H9 (cell line): ENCODE results near the gene RCAN3. TPM values are rescaled to one million over a fixed set of nuclear protein-coding genes. Genes with fewer than 3 reads are reported as not detected.
A peak's percentile ranks its signal among the peaks of the same experiment; 100 is the strongest.

Source experiments
- DNase-seq: peaks from one replicate; pipeline ENCODE4 v3.0.0-alpha.2; 2017
- H2AFZ ChIP-seq: one replicate; pipeline ENCODE4 v1.6.1; 2013; ENCODE audit warnings: mild to moderate bottlenecking, low read length, control low read depth, moderate library complexity
- H2AK5ac ChIP-seq: 2 replicates; pipeline ENCODE4 v1.6.1; 2013; ENCODE audit warnings: low read length, control low read depth, mixed read lengths; ENCODE audit not compliant: insufficient read length
- H2BK120ac ChIP-seq: one replicate; pipeline ENCODE4 v1.6.1; 2013; ENCODE audit warnings: low read depth, mild to moderate bottlenecking, low read length, control low read depth, inconsistent platforms; ENCODE audit not compliant: poor library complexity, severe bottlenecking
- H2BK12ac ChIP-seq: 2 replicates; pipeline ENCODE4 v1.6.1; 2013; ENCODE audit warnings: low read length, control low read depth, mixed read lengths, low read depth; ENCODE audit not compliant: insufficient read length
- H2BK15ac ChIP-seq: 2 replicates; pipeline ENCODE4 v1.6.1; 2013; ENCODE audit warnings: low read depth, low read length, control low read depth
- H2BK20ac ChIP-seq: one replicate; pipeline ENCODE4 v1.6.1; 2013; ENCODE audit warnings: low read depth, mild to moderate bottlenecking, low read length, control low read depth, inconsistent platforms; ENCODE audit not compliant: poor library complexity, severe bottlenecking
- H2BK5ac ChIP-seq: 2 replicates; pipeline ENCODE4 v1.6.1; 2013; ENCODE audit warnings: low read length, control low read depth, mixed read lengths; ENCODE audit not compliant: insufficient read length
- H3K14ac ChIP-seq: 2 replicates; pipeline ENCODE4 v1.6.1; 2013; ENCODE audit warnings: low read length, control low read depth; ENCODE audit not compliant: insufficient read depth
- H3K18ac ChIP-seq: 2 replicates; pipeline ENCODE4 v1.6.1; 2013; ENCODE audit warnings: low read depth, mild to moderate bottlenecking, mixed read lengths, low read length, control low read depth; ENCODE audit not compliant: insufficient read length
- H3K23ac ChIP-seq: 2 replicates; pipeline ENCODE4 v1.6.1; 2013; ENCODE audit warnings: low read length, control low read depth, mixed read lengths, low read depth; ENCODE audit not compliant: insufficient read length
- H3K23me2 ChIP-seq: 2 replicates; pipeline ENCODE4 v1.6.1; 2013; ENCODE audit warnings: low read depth, mild to moderate bottlenecking, mixed read lengths, low read length, control low read depth; ENCODE audit not compliant: insufficient read length, poor library complexity, severe bottlenecking
- H3K27ac ChIP-seq: 2 replicates; pipeline ENCODE4 v1.5.1; 2013; ENCODE audit warnings: low read length, control low read depth, mixed read lengths, low read depth; ENCODE audit not compliant: insufficient read length
- H3K27me3 ChIP-seq: 2 replicates; pipeline ENCODE4 v1.6.1; 2013; ENCODE audit warnings: low read length, control low read depth, inconsistent platforms; ENCODE audit not compliant: insufficient read depth
- H3K4ac ChIP-seq: 2 replicates; pipeline ENCODE4 v1.6.1; 2013; ENCODE audit warnings: low read depth, mild to moderate bottlenecking, control low read depth, inconsistent platforms, low read length, moderate library complexity
- H3K4me1 ChIP-seq: 2 replicates; pipeline ENCODE4 v1.6.1; 2013; ENCODE audit warnings: low read length, control low read depth, inconsistent platforms; ENCODE audit not compliant: insufficient read depth
- H3K4me2 ChIP-seq: 2 replicates; pipeline ENCODE4 v1.6.1; 2013; ENCODE audit warnings: low read length, control low read depth, mixed read lengths; ENCODE audit not compliant: insufficient read length, insufficient read depth
- H3K56ac ChIP-seq: 2 replicates; pipeline ENCODE4 v1.6.1; 2013; ENCODE audit warnings: low read depth, mild to moderate bottlenecking, mixed read lengths, low read length, control low read depth; ENCODE audit not compliant: insufficient read length
- H3K79me1 ChIP-seq: 2 replicates; pipeline ENCODE4 v1.6.1; 2013; ENCODE audit warnings: low read depth, mild to moderate bottlenecking, moderate library complexity, low read length, control low read depth, inconsistent platforms; ENCODE audit not compliant: insufficient read depth, poor library complexity, severe bottlenecking
- H3K79me2 ChIP-seq: 2 replicates; pipeline ENCODE4 v1.6.1; 2013; ENCODE audit warnings: low read length, control low read depth, inconsistent platforms; ENCODE audit not compliant: insufficient read depth
- H3K9ac ChIP-seq: 2 replicates; pipeline ENCODE4 v1.6.1; 2013; ENCODE audit warnings: low read length, control low read depth, mixed read lengths; ENCODE audit not compliant: insufficient read length; ENCODE audit errors: extremely low read depth
- H3K9me3 ChIP-seq: one replicate; pipeline ENCODE4 v1.6.1; 2013; ENCODE audit warnings: low read depth, low read length, inconsistent platforms; ENCODE audit not compliant: control insufficient read depth
- H3T11ph ChIP-seq: one replicate; pipeline ENCODE4 v1.6.1; 2013; ENCODE audit warnings: mild to moderate bottlenecking, low read length, control low read depth, inconsistent platforms
- H4K20me1 ChIP-seq: one replicate; pipeline ENCODE4 v1.6.1; 2013; ENCODE audit not compliant: control insufficient read depth, insufficient read length, insufficient read depth
- H4K5ac ChIP-seq: 2 replicates; pipeline ENCODE4 v1.6.1; 2013; ENCODE audit warnings: low read depth, mild to moderate bottlenecking, mixed read lengths, low read length, control low read depth; ENCODE audit not compliant: insufficient read length
- H4K8ac ChIP-seq: replicated peaks from 2 replicates; pipeline ENCODE4 v1.6.1; 2013; ENCODE audit warnings: low read length, control low read depth, mixed read lengths, low read depth; ENCODE audit not compliant: insufficient read length
- H4K91ac ChIP-seq: 2 replicates; pipeline ENCODE4 v1.6.1; 2013; ENCODE audit warnings: low read depth, mild to moderate bottlenecking, moderate library complexity, mixed read lengths, low read length, control low read depth; ENCODE audit not compliant: insufficient read length
- H3K27ac Mint-ChIP-seq, 3 experiments: 2 replicates in 2 of 3; 3 replicates in 1 of 3; pipeline ENCODE4 v1.8.0; 2020 to 2021; ENCODE audit warnings: mixed read lengths in 3 of 3, mild to moderate bottlenecking in 1 of 3, moderate library complexity in 1 of 3
- H3K27me3 Mint-ChIP-seq: 2 replicates; pipeline ENCODE4 v1.8.0; 2021; ENCODE audit warnings: low read depth, mild to moderate bottlenecking, moderate library complexity, mixed read lengths
- H3K36me3 Mint-ChIP-seq, 3 experiments: 2 replicates in 2 of 3; 3 replicates in 1 of 3; pipeline ENCODE4 v1.8.0; 2020 to 2021; ENCODE audit warnings: low read depth in 3 of 3, mixed read lengths in 3 of 3; ENCODE audit not compliant: insufficient read depth in 1 of 3
- H3K4me1 Mint-ChIP-seq, 2 experiments: 2 replicates each; pipeline ENCODE4 v1.8.0; 2020; ENCODE audit warnings: mixed read lengths in 2 of 2
- H3K4me3 Mint-ChIP-seq, 2 experiments: 2 replicates in 1 of 2; 3 replicates in 1 of 2; pipeline ENCODE4 v1.8.0; 2020 to 2021; ENCODE audit warnings: mild to moderate bottlenecking in 2 of 2, mixed read lengths in 2 of 2, moderate library complexity in 1 of 2
- H3K9me3 Mint-ChIP-seq, 2 experiments: 2 replicates in 1 of 2; 3 replicates in 1 of 2; pipeline ENCODE4 v1.8.0; 2020; ENCODE audit warnings: mild to moderate bottlenecking in 2 of 2, mixed read lengths in 2 of 2, moderate library complexity in 1 of 2
- CTCF ChIP-seq: fragments of 200-600 bp; sonication (generic); conservative IDR thresholded peaks from 3 replicates; pipeline ENCODE4 v1.8.0; 2021; ENCODE audit warnings: antibody characterized with exemption, mild to moderate bottlenecking
- WGBS: extraction: QIAGEN DNeasy Blood & Tissue Kit; methylation state at CpG from one replicate; pipeline ENCODE4 v1.1.7; 2013; ENCODE audit warnings: missing lambda C conversion rate, low lambda C conversion rate, mixed read lengths; ENCODE audit not compliant: insufficient read length; ENCODE audit errors: extremely low coverage; 5-methylcytosine and 5-hydroxymethylcytosine counted together
- total RNA-seq: library from RNA; stranded (reverse); gene quantifications from 2 replicates; pipeline ENCODE4 v1.2.1, GENCODE V29; 2021

RCAN3 gene
- total RNA-seq, 1 experiment from 2014 or later: 13.0 TPM

- no CpG with 5 or more reads among the region's 5 CpGs for WGBS
- Histone ChIP-seq H4K5ac (no peak overlapping the region), H3K56ac (no peak overlapping the region), H3K4me1 (peaks cover 6% of the 10 kb centered on the region; the same call in 1 of the 2 replicates), H3K79me2 (no peaks in the 10 kb centered on the region), H3K9ac (no peak overlapping the region), H3K23ac (no peak overlapping the region), H4K8ac (no peak overlapping the region), H2AFZ (no peak overlapping the region), H2BK5ac (no peak overlapping the region), H4K20me1 (no peaks in the 10 kb centered on the region), H2AK5ac (no peak overlapping the region), H3K14ac (no peak overlapping the region), H3K79me1 (no peaks in the 10 kb centered on the region), H4K91ac (no peak overlapping the region), H3K23me2 (peaks cover 9% of the 10 kb centered on the region), H3K4me2 (no peak overlapping the region), H3K27ac (no peak overlapping the region), H3K27me3 (no peaks in the 10 kb centered on the region), H3K18ac (no peak overlapping the region), H2BK12ac (no peak overlapping the region), H3K4ac (no peak overlapping the region), H3K9me3 (no peaks in the 10 kb centered on the region), H2BK15ac (no peak overlapping the region), H2BK120ac (no peak overlapping the region), H3T11ph (no peak overlapping the region), H2BK20ac (no peak overlapping the region)
- peaks cover 0 to 7% (median 0%) of the 10 kb centered on the region in 3 experiments; a peak in 2 of 7 replicates for H3K36me3 Mint-ChIP-seq
- H3K27ac Mint-ChIP-seq: peak overlapping the region; percentile 9 to 84 (median 11); a peak in 4 of 7 replicates
- peaks cover 3% of the 10 kb centered on the region; the same call in 1 of the 2 replicates for H3K27me3 Mint-ChIP-seq
- TF ChIP-seq CTCF: no peak
- DNase-seq: no peak
- no peak overlapping the region for H3K4me3 Mint-ChIP-seq
- peaks cover 51 to 69% of the 10 kb centered on the region in 2 experiments for H3K4me1 Mint-ChIP-seq
- H3K9me3 Mint-ChIP-seq: no peaks in the 10 kb centered on the region
These were observed 4.2 kb downstream of the RCAN3 start for GRCh38 chr1:24506691-24507381.
